ENCODE results near the gene ABCA7. TPM values are rescaled to one million over a fixed set of nuclear protein-coding genes. Genes with fewer than 3 reads are reported as not detected.

The ABCA7 gene
- total RNA-seq, 4 donors from 2014 or later, result 3.9 to 9.5 (median 6.9) TPM

DNA sequence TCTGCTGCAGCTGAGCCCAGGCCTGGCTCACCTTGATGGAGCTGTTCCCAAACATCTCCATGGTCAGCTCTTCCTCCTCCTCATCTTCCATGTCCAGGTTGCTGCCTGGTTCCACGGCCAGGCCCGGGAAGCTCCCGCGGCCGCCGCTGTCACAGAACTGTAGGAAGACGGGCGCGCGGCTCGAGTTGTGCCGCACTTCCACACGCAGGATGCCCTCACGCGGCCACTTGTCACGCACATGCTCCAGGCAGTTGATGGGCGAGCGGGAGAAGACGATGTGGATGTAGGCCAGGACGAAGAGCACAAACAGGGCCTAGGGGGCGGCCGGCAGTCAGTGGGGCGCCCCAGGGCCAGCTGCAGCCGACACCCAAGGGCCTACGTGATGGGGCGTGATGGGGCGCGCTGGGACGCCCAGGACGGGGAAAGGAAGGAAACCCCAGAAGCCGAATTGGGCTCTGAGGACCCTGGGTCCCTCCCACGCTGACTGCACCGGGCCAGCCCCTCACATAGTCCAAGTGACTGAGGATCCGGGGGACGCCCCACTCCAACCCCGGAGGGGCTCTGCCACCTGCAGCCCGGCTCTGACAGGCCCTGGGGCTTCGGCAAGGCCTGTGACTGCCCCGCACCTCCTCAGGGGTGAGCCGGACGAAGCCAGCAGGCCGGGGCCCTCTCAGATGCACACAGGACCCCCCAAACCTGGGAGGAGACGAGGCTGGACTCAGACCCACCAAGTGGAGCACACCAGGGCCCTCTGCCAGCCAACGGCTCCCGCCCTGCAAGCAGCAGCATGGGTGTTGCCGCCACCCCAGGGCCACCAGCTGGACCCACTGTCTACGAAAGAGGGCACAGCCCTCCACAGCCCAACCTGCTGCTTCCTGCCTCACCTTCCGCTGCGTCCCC lies 25.5 kb upstream of the ABCA7 start:
- Histone ChIP-seq H3K4me1 (peaks cover 48 to 66% (median 53%) of the 10 kb centered on the region in 4 donors), H3K36me3 (peaks cover 43 to 58% (median 56%) of the 10 kb centered on the region in 4 donors), H3K4me3 (no peak overlapping the region), H3K27ac (replicated peaks in 1 of 4) (no peak overlapping the region), H3K9me3 (no peaks in the 10 kb centered on the region), H3K27me3 (no peaks in the 10 kb centered on the region)
- DNase-seq (ENCODE audit: extremely low spot score), result no peak
- no peak for TF ChIP-seq CTCF (IDR thresholded peaks at IDR 0.05)
- no peak for TF ChIP-seq POLR2AphosphoS5 (IDR thresholded peaks at IDR 0.05)
- TF ChIP-seq EP300 (IDR thresholded peaks at IDR 0.05), result no peak
- TF ChIP-seq POLR2A (IDR thresholded peaks at IDR 0.05; ENCODE audit: low read depth), result no peak
- intact Hi-C loops (cut with DNase I), result no loop called here
- WGBS, result 93% methylated on average over 35 of the region's 49 CpGs

- no peak overlapping the region for H3K27ac ChIP-seq (replicated peaks in 1 of 4)
Measured at GRCh38 chr19:1015061-1015781, 24.7 kb upstream of the ABCA7 start.

DNA sequence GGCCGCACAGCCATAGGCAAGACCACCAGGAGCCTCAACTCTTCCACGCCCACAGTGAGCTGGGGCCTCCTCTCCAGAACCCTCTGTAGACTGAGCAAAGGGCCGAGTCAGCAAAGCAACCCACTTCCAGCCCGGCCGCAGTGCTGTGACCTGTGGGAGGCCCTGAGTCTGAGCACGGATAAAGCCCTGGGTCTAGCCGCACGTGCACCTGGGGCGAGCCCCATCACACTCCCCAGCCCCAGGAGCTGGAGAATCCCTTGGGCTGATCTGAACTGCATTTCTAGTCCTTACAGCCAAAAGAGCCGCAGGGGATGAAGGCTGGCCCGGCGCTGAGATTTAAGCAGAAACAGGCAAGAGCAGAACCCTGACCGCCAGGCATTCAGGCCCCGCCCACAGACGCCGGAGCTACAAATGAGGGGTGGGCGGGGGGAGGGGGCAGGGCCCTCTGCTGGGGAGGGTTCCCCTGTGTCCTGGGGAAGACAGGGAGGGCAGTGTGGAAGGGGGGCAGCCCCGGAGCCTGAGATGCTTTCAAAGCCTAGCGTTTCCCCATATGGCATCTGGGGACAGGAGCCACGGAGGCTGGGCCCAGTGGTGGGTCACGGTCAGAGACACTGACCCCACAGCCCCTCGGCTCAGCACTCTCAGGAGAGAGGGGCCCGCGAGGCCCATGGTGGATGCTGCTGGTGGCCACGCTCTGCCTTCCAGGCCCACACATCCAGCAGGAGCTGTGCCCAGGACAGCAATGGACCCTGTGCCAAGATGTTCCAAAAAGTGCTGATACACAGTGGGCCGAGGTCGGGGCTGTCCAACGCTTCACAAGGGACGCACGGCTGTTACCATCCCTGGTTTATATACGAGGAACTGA lies 23.9 kb upstream of the ABCA7 start:
- peaks cover 28 to 42% (median 40%) of the 10 kb centered on the region in 4 donors for H3K36me3 ChIP-seq
- H3K4me3 ChIP-seq, result peak overlapping the region in 1 of 4 donors; percentile 5
- no peaks in the 10 kb centered on the region for H3K27me3 ChIP-seq
- 71% methylated on average over 17 of the region's 31 CpGs for WGBS
- no peak for DNase-seq (ENCODE audit: extremely low spot score)
- no peak for TF ChIP-seq POLR2AphosphoS5 (IDR thresholded peaks at IDR 0.05)
- peak overlapping the region in 3 of 4 donors; percentile 20 to 47 (median 46) for H3K27ac ChIP-seq (replicated peaks in 1 of 4)
- peaks cover 57 to 77% (median 63%) of the 10 kb centered on the region in 4 donors for H3K4me1 ChIP-seq
- no peaks in the 10 kb centered on the region for H3K9me3 ChIP-seq
- intact Hi-C loops (cut with DNase I), result no loop called here

More at GRCh38 chr19:1015061-1015781, 24.7 kb upstream of the ABCA7 start:
- no peak for DNase-seq (ENCODE audit: extremely low spot score)
- H3K4me1 ChIP-seq, result peaks cover 56 to 74% (median 61%) of the 10 kb centered on the region in 4 donors
- H3K27me3 ChIP-seq, result no peaks in the 10 kb centered on the region
- intact Hi-C loops (cut with DNase I), result no loop called here
- TF ChIP-seq POLR2A (IDR thresholded peaks at IDR 0.05; ENCODE audit: low read depth) (no peak), CTCF (IDR thresholded peaks at IDR 0.05) (no peak), POLR2AphosphoS5 (IDR thresholded peaks at IDR 0.05) (no peak), EP300 (IDR thresholded peaks at IDR 0.05) (no peak)
- H3K36me3 ChIP-seq, result peaks cover 36 to 50% (median 48%) of the 10 kb centered on the region in 4 donors
- no peak overlapping the region for H3K4me3 ChIP-seq
- 90% methylated on average over 7 of the region's 29 CpGs for WGBS
- no peaks in the 10 kb centered on the region for H3K9me3 ChIP-seq

DNA sequence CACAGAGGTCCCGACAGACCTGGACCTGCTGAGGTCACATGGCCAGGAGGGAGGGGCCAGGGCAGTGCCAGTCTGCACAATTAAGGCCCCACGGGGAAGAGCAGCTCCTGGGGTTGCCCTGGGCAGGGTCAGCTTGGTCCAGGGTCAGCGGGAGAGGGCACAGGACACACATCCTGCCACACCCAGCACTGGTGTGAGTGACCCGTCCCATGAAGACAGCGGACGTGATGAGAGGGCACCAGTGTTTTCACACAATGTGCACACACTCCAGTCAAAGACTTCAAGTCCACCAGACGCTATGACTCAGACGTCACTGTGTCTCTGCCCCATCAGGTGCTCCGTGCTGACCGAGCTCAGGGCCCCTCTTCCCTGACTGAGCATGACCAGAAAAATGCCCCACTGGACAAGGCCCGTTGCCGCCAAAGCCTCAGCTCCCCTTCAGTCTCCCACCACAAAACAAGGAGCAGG lies 23.2 kb upstream of the ABCA7 start:
- no peak for DNase-seq (ENCODE audit: extremely low spot score)
- no peaks in the 10 kb centered on the region for H3K9me3 ChIP-seq
- WGBS, result 30% methylated on average over 10 of the region's 12 CpGs
- H3K27me3 ChIP-seq, result no peaks in the 10 kb centered on the region
- H3K27ac ChIP-seq (replicated peaks in 1 of 4), result peak overlapping the region; percentile 20 to 47 (median 46)
- intact Hi-C loops (cut with DNase I), result no loop called here
- peaks cover 22 to 35% (median 34%) of the 10 kb centered on the region in 4 donors for H3K36me3 ChIP-seq
- peaks cover 57 to 79% (median 66%) of the 10 kb centered on the region in 4 donors for H3K4me1 ChIP-seq
- H3K4me3 ChIP-seq, result peak overlapping the region in 1 of 4 donors; percentile 20
- TF ChIP-seq POLR2AphosphoS5 (IDR thresholded peaks at IDR 0.05) (peak; percentile 55), EP300 (IDR thresholded peaks at IDR 0.05) (no peak), POLR2A (IDR thresholded peaks at IDR 0.05; ENCODE audit: low read depth) (no peak), CTCF (IDR thresholded peaks at IDR 0.05) (no peak)

All from esophagus muscularis mucosa (tissue), 4 donors.